ENCODE results near the gene OR10K1.
A peak's percentile ranks its signal among the peaks of the same experiment; 100 is the strongest.

OR10K1 gene

DNA sequence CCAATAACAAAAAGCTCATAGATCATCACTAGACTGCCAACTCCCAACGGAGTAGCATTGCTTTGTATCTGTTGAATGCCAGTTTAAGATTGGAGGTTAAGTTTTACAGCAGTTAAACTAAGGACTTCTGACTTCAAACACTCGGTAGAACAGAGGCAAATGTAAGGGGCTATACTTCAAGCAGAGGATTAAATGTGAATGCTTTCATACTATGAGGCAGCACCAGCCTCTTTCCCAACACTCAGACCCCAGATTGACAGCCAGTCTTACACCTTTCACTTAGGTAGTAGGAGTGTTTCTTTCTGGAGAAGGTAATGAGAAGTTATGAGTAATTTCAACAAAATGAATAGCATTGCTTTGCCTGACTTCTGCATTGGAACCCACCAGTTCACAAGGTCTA lies 33.2 kb downstream of the OR10K1 start:
- TF ChIP-seq, protein P1, sequence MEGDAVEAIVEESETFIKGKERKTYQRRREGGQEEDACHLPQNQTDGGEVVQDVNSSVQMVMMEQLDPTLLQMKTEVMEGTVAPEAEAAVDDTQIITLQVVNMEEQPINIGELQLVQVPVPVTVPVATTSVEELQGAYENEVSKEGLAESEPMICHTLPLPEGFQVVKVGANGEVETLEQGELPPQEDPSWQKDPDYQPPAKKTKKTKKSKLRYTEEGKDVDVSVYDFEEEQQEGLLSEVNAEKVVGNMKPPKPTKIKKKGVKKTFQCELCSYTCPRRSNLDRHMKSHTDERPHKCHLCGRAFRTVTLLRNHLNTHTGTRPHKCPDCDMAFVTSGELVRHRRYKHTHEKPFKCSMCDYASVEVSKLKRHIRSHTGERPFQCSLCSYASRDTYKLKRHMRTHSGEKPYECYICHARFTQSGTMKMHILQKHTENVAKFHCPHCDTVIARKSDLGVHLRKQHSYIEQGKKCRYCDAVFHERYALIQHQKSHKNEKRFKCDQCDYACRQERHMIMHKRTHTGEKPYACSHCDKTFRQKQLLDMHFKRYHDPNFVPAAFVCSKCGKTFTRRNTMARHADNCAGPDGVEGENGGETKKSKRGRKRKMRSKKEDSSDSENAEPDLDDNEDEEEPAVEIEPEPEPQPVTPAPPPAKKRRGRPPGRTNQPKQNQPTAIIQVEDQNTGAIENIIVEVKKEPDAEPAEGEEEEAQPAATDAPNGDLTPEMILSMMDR (IDR thresholded peaks at IDR 0.05): no peak

DNA sequence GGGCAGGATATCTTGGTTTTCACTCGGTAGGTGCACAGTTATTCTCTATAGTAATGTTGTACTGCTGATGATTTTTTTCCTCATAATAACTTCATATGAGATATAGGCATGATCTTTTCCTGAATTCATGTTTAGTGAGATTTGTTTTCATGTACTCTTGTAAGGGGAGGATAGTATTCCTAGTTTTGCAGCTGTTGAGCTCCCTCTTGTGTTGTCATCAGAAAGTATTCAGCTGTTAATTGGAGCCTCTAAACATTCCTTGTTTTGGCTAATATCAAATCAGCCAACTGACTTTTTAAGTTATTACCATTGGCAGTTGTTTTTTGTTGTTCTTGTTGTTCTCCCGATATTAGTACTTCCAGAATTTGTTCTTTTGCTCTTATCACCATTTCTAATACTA lies 34.7 kb downstream of the OR10K1 start:
- TF ChIP-seq, protein P1 (IDR thresholded peaks at IDR 0.05): peak; percentile 19; the same call in 1 of the 2 replicates

DNA sequence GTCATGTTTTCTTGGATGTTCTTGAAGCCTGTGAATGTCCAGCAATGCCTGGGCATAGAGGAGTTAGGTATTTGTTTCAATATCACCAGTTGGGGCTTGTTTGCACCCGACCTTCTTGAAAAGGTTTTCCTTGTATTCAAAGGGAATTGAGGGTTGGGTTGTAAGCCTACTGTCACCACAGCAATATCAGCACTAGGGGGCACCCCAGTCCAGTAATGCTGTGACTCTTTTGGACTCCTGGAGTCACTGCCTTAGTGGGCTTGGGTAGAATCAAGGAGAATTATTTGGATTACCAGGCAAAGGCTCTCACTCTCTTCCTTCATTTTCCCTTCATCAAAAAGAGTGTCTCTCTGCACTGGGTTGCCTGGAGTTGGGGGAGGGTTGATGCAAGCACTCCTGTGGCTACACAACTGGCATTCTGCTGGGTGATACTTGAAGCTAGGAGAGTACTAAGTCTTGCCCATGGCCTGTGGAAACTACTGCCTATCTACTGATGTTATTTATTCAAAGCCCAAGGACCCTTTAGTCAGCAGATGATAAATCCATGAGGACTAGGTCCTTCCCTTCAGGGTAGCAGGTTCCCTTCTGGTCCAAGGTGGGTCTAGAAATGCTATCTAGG lies 44.8 kb downstream of the OR10K1 start:
- TF ChIP-seq, protein P1 (IDR thresholded peaks at IDR 0.05): peak; percentile 41; the same call in 1 of the 2 replicates

DNA sequence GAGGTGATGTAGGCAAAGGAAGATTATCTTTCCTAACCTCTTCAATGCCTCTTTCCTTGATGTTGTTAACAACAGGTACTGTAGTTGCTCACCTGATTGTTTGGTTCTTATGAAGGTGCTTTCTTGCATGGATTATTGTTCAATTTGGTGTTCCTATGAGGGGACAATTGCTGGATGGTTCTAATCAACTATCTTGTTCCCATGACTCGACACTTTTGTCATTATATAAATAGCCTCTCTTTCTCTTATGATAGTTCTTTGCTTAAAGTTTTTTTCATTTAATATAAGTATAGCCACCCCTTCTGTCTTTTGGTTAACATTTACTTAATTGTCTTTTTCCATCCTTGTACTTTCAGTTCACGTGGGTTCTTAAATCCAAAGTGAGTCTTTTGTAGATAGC lies 45.9 kb downstream of the OR10K1 start:
- TF ChIP-seq, protein P1 (IDR thresholded peaks at IDR 0.05): no peak

DNA sequence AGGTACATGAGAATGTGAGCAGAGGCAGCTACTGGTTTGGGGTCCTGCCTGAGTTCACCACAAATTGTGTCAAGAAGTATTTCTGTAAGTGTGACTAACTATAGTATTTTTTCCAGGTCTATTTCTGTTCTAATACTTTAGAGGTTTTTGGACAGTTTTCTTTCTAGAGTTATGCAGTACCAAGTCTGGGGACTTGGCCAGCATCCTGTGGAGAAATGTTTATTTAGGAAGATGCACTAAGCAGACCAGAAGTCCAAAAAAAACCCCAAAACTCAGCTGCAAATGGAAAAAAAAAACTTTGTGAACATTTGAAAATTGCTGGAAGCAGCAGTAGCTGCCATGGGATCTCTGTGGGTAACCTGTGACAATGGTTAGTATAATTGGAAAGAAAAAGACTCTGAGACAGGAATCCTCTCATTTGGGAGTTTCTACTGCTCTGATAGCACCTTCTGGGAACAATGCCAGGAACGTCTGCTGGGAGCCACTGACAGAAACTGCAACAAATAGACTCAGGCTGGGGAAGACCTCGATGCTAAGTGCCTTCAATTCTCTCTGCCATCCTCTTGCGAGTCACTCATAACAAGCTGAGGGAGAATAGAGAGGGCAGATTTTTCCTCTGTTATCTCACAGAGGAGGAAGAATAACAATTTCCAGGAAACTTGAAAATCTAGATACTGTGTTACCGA lies 48.0 kb downstream of the OR10K1 start:
- TF ChIP-seq, protein P1 (IDR thresholded peaks at IDR 0.05): no peak

DNA sequence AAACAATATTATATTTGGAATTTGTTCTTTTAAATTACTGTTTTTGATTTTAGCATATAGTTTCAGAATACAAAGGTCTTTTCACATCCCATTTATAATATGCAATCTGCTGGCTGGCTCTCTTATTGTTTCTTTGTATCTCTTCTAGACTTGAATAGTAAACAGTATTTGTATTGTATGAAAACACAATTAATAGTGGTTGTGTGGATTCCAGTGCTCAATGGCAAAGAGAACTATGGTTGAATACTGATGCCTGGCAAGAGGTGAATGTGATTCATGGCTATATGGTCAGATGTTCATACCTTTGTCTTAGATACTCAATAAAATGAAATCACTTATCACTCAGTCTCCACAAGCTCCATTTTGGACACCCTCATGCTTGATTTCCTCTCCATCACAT lies 55.3 kb downstream of the OR10K1 start:
- TF ChIP-seq, protein P1 (IDR thresholded peaks at IDR 0.05): no peak
